CD8-positive, alpha-beta memory T cell (primary cell): Measurements from ENCODE around the gene TEX19. TPM values are rescaled to one million over a fixed set of nuclear protein-coding genes. Genes with fewer than 3 reads are reported as not detected.

ENCODE experiments used
- CTCF ChIA-PET: fragments of 350-600 bp; sonication (Branson Sonifier 250); formaldehyde crosslinking; loops from one replicate; lab custom pipeline; 2021; ENCODE audit warnings: antibody characterized with exemption; lab: Charles Lee
- POLR2A ChIA-PET: fragments of 350-600 bp; sonication (Branson Sonifier 250); formaldehyde crosslinking; loops from one replicate; lab custom pipeline; 2021; ENCODE audit warnings: antibody characterized with exemption; lab: Charles Lee
- DNase-seq, 5 donors: peaks; one replicate each; pipeline versions ENCODE4 v3.0.0 to v3.0.0-alpha.2; 2020 to 2022; ENCODE audit warnings: mixed read lengths in 1 of 5
- H3K27ac ChIP-seq: one replicate; pipeline ENCODE4 v1.7.0; 2013; ENCODE audit warnings: low read depth, mild to moderate bottlenecking, low read length, moderate library complexity
- H3K27me3 ChIP-seq: 2 replicates; pipeline ENCODE4 v1.7.0; 2013; ENCODE audit warnings: low read length, mild to moderate bottlenecking; ENCODE audit not compliant: insufficient read depth, poor library complexity, severe bottlenecking
- H3K36me3 ChIP-seq: 2 replicates; pipeline ENCODE4 v1.7.0; 2013; ENCODE audit warnings: mild to moderate bottlenecking, low read length, moderate library complexity; ENCODE audit not compliant: insufficient read depth
- H3K4me1 ChIP-seq: 2 replicates; pipeline ENCODE4 v1.7.0; 2013; ENCODE audit warnings: mild to moderate bottlenecking, low read length, moderate library complexity; ENCODE audit not compliant: insufficient read depth
- H3K4me3 ChIP-seq: 2 replicates; pipeline ENCODE4 v1.7.0; 2013; ENCODE audit warnings: mild to moderate bottlenecking, low read length
- H3K9me3 ChIP-seq: 2 replicates; pipeline ENCODE4 v1.7.0; 2013; ENCODE audit warnings: mild to moderate bottlenecking, low read length
- H3K27ac Mint-ChIP-seq, 8 donors: one replicate each; pipeline ENCODE4 v1.8.0; 2020 to 2021; ENCODE audit warnings: mixed read lengths in 8 of 8, mild to moderate bottlenecking in 6 of 8, inconsistent platforms in 3 of 8, moderate library complexity in 3 of 8
- H3K27me3 Mint-ChIP-seq, 2 donors: one replicate each; pipeline ENCODE4 v1.8.0; 2020 to 2021; ENCODE audit warnings: mixed read lengths in 2 of 2, mild to moderate bottlenecking in 1 of 2, moderate library complexity in 1 of 2
- H3K36me3 Mint-ChIP-seq, 3 donors: one replicate each; pipeline ENCODE4 v1.8.0; 2020 to 2021; ENCODE audit warnings: mixed read lengths in 3 of 3, inconsistent platforms in 1 of 3, mild to moderate bottlenecking in 1 of 3
- H3K4me1 Mint-ChIP-seq, 3 donors: one replicate each; pipeline ENCODE4 v1.8.0; 2020 to 2021; ENCODE audit warnings: mixed read lengths in 3 of 3, inconsistent platforms in 1 of 3, mild to moderate bottlenecking in 1 of 3
- H3K4me3 Mint-ChIP-seq, 7 donors: one replicate each; pipeline ENCODE4 v1.8.0; 2020 to 2021; ENCODE audit warnings: mixed read lengths in 7 of 7, mild to moderate bottlenecking in 6 of 7, moderate library complexity in 4 of 7, inconsistent platforms in 2 of 7
- H3K9me3 Mint-ChIP-seq, 5 donors: one replicate each; pipeline ENCODE4 v1.8.0; 2020 to 2022; ENCODE audit warnings: mixed read lengths in 5 of 5, mild to moderate bottlenecking in 3 of 5, moderate library complexity in 2 of 5, inconsistent platforms in 1 of 5
- polyA plus RNA-seq: library from polyadenylated mRNA; unstranded; fragments of 300-500 nt; fragmentation: Illumina TruSeq; gene quantifications from one replicate; pipeline ENCODE4 v1.2.3, GENCODE V29; 2021
- total RNA-seq, 2 experiments: library from RNA; stranded (reverse); gene quantifications; one replicate each; pipeline ENCODE4 v1.2.3, GENCODE V29; 2021

Gene TEX19
- total and polyA plus RNA-seq, 3 experiments from 2014 or later = not detected

GRCh38 chr17:82400206-82400605 lies 41.2 kb downstream of the TEX19 start:
- no peak overlapping the region for H3K4me3 Mint-ChIP-seq

GRCh38 chr17:82400830-82401229 lies 41.8 kb downstream of the TEX19 start:
- Mint-ChIP-seq H3K27me3 (no peaks in the 10 kb centered on the region), H3K4me3 (peak overlapping the region; percentile 21 to 94 (median 82)), H3K4me1 (peaks cover 11 to 17% (median 14%) of the 10 kb centered on the region in 3 donors), H3K36me3 (peaks cover 0 to 32% (median 6%) of the 10 kb centered on the region in 3 donors), H3K27ac (peak overlapping the region; percentile 14 to 95 (median 64)), H3K9me3 (no peaks in the 10 kb centered on the region)
- DNase-seq = peak; percentile 29 to 63 (median 41)
- Histone ChIP-seq H3K4me1 (peaks cover 14% of the 10 kb centered on the region), H3K27ac (no peak overlapping the region), H3K36me3 (peaks cover 11% of the 10 kb centered on the region), H3K9me3 (no peaks in the 10 kb centered on the region), H3K27me3 (no peaks in the 10 kb centered on the region), H3K4me3 (peak overlapping the region; percentile 43)
- ChIA-PET CTCF (no interaction called here), POLR2A (interaction anchor here (0.7 kb wide), 1 partner anchor 204 kb away, joined by 4 read pairs; no protein-coding TSS in a partner anchor)

More at GRCh38 chr17:82400206-82400605, 41.2 kb downstream of the TEX19 start:
- peaks cover 14% of the 10 kb centered on the region for H3K4me1 ChIP-seq
- no peak for DNase-seq
- H3K27ac Mint-ChIP-seq = no peak overlapping the region
- H3K9me3 ChIP-seq = no peaks in the 10 kb centered on the region
- H3K36me3 ChIP-seq = peaks cover 11% of the 10 kb centered on the region
- H3K27ac ChIP-seq = no peak overlapping the region
- H3K36me3 Mint-ChIP-seq = peaks cover 0 to 32% (median 5%) of the 10 kb centered on the region in 3 donors
- CTCF ChIA-PET = interaction anchor here (2.1 kb wide), 1 partner anchor 48 kb away, joined by 6 read pairs; no protein-coding TSS in a partner anchor
- peaks cover 11 to 17% (median 14%) of the 10 kb centered on the region in 3 donors for H3K4me1 Mint-ChIP-seq
- no peaks in the 10 kb centered on the region for H3K27me3 ChIP-seq
- H3K4me3 ChIP-seq = no peak overlapping the region
- H3K9me3 Mint-ChIP-seq = no peaks in the 10 kb centered on the region
- POLR2A ChIA-PET = no interaction called here
- H3K27me3 Mint-ChIP-seq = no peaks in the 10 kb centered on the region

GRCh38 chr17:82402865-82403264 lies 43.8 kb downstream of the TEX19 start:
- Mint-ChIP-seq H3K4me1 (peaks cover 11 to 20% (median 14%) of the 10 kb centered on the region in 3 donors), H3K27ac (no peak overlapping the region), H3K4me3 (no peak overlapping the region), H3K36me3 (peaks cover 0 to 33% (median 6%) of the 10 kb centered on the region in 3 donors), H3K9me3 (no peaks in the 10 kb centered on the region), H3K27me3 (no peaks in the 10 kb centered on the region)
- CTCF ChIA-PET = interaction anchor here (1.6 kb wide), 1 partner anchor 15 kb away, joined by 3 read pairs; the partner anchor contains the start of gene HEXD
- no peak overlapping the region for H3K27ac ChIP-seq
- peaks cover 11% of the 10 kb centered on the region for H3K36me3 ChIP-seq
- no peaks in the 10 kb centered on the region for H3K9me3 ChIP-seq
- POLR2A ChIA-PET = no interaction called here
- no peaks in the 10 kb centered on the region for H3K27me3 ChIP-seq
- no peak overlapping the region for H3K4me3 ChIP-seq
- H3K4me1 ChIP-seq = peaks cover 14% of the 10 kb centered on the region
- DNase-seq = no peak

- Histone ChIP-seq H3K36me3 (peaks cover 11% of the 10 kb centered on the region), H3K4me3 (no peak overlapping the region), H3K9me3 (no peaks in the 10 kb centered on the region), H3K27me3 (no peaks in the 10 kb centered on the region), H3K4me1 (peaks cover 14% of the 10 kb centered on the region), H3K27ac (no peak overlapping the region)
- Mint-ChIP-seq H3K36me3 (peaks cover 0 to 40% (median 7%) of the 10 kb centered on the region in 3 donors), H3K9me3 (no peaks in the 10 kb centered on the region), H3K4me1 (peaks cover 11 to 20% (median 14%) of the 10 kb centered on the region in 3 donors), H3K4me3 (no peak overlapping the region), H3K27me3 (no peaks in the 10 kb centered on the region), H3K27ac (peak overlapping the region in 1 of 8 donors; percentile 33)
- POLR2A ChIA-PET = no interaction called here
- CTCF ChIA-PET = no interaction called here
- DNase-seq = no peak
These were observed 44.9 kb downstream of the TEX19 start for GRCh38 chr17:82403662-82404660.

GRCh38 chr17:82405051-82405450 lies 46.0 kb downstream of the TEX19 start:
- POLR2A ChIA-PET = no interaction called here
- CTCF ChIA-PET = no interaction called here
- H3K27ac ChIP-seq = no peak overlapping the region
- no peak overlapping the region for H3K4me3 ChIP-seq
- H3K4me1 ChIP-seq = peaks cover 14% of the 10 kb centered on the region
- H3K27me3 ChIP-seq = no peaks in the 10 kb centered on the region
- H3K9me3 ChIP-seq = no peaks in the 10 kb centered on the region
- Mint-ChIP-seq H3K27me3 (no peaks in the 10 kb centered on the region), H3K9me3 (no peaks in the 10 kb centered on the region), H3K36me3 (peaks cover 0 to 44% (median 10%) of the 10 kb centered on the region in 3 donors), H3K27ac (no peak overlapping the region), H3K4me1 (peaks cover 12 to 20% (median 14%) of the 10 kb centered on the region in 3 donors), H3K4me3 (no peak overlapping the region)
- peaks cover 11% of the 10 kb centered on the region for H3K36me3 ChIP-seq
- DNase-seq = no peak

- peaks cover 8% of the 10 kb centered on the region for H3K4me1 ChIP-seq
- Mint-ChIP-seq H3K27me3 (no peaks in the 10 kb centered on the region), H3K27ac (peak overlapping the region in 1 of 8 donors; percentile 90), H3K9me3 (no peaks in the 10 kb centered on the region), H3K36me3 (peaks cover 0 to 40% (median 10%) of the 10 kb centered on the region in 3 donors), H3K4me3 (no peak overlapping the region), H3K4me1 (peaks cover 4 to 11% (median 4%) of the 10 kb centered on the region in 3 donors)
- CTCF ChIA-PET = no interaction called here
- no peak overlapping the region for H3K4me3 ChIP-seq
- no peaks in the 10 kb centered on the region for H3K27me3 ChIP-seq
- peaks cover 11% of the 10 kb centered on the region for H3K36me3 ChIP-seq
- POLR2A ChIA-PET = interaction anchor here (0.7 kb wide), 1 partner anchor 135 kb away, joined by 3 read pairs; no protein-coding TSS in a partner anchor
- H3K9me3 ChIP-seq = no peaks in the 10 kb centered on the region
- no peak for DNase-seq
- H3K27ac ChIP-seq = no peak overlapping the region
These were observed 47.2 kb downstream of the TEX19 start for GRCh38 chr17:82406131-82406671.

GRCh38 chr17:82407255-82407654 lies 48.2 kb downstream of the TEX19 start:
- no peaks in the 10 kb centered on the region for H3K27me3 ChIP-seq
- Mint-ChIP-seq H3K27me3 (no peaks in the 10 kb centered on the region), H3K9me3 (no peaks in the 10 kb centered on the region), H3K36me3 (peaks cover 0 to 40% (median 7%) of the 10 kb centered on the region in 3 donors), H3K27ac (no peak overlapping the region), H3K4me1 (peaks cover 0 to 3% (median 1%) of the 10 kb centered on the region in 3 donors), H3K4me3 (no peak overlapping the region)
- ChIA-PET CTCF (no interaction called here), POLR2A (interaction anchor here (0.7 kb wide), 1 partner anchor 134 kb away, joined by 3 read pairs; no protein-coding TSS in a partner anchor)
- no peaks in the 10 kb centered on the region for H3K4me1 ChIP-seq
- H3K4me3 ChIP-seq = no peak overlapping the region
- H3K36me3 ChIP-seq = peaks cover 11% of the 10 kb centered on the region
- DNase-seq = no peak
- H3K9me3 ChIP-seq = no peaks in the 10 kb centered on the region
- H3K27ac ChIP-seq = no peak overlapping the region
